ENCODE results near the gene CHMP4B. TPM values are rescaled to one million over a fixed set of nuclear protein-coding genes. Genes with fewer than 3 reads are reported as not detected.

Gene CHMP4B
- total RNA-seq, 4 donors from 2014 or later, result 90.8 to 116 (median 100) TPM

DNA sequence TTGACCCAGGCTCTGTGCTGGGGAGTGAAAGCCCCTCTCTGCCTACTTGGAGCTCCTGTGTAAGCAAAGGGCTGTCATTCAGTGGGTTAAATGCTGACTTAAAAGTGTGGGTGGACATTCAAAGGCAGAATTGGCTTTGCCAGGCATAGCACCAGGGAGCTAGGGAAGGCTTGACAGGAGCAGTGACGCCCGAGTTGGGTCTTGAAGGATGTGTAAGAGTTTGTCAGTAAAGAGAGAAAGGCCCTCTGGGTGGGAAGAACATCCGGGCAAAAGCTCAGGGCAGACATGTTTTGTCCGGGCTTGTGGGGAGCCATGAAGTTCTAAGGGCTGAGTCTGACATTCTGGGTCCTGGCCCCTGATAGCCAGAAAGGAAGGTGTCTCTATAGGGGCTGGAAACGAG lies 27.9 kb upstream of the CHMP4B start:
- no peak for TF ChIP-seq EP300 (IDR thresholded peaks at IDR 0.05)
- TF ChIP-seq POLR2A (IDR thresholded peaks at IDR 0.05; ENCODE audit: low read depth), result no peak
- no peak for TF ChIP-seq POLR2AphosphoS5 (IDR thresholded peaks at IDR 0.05)
- TF ChIP-seq, protein P1, sequence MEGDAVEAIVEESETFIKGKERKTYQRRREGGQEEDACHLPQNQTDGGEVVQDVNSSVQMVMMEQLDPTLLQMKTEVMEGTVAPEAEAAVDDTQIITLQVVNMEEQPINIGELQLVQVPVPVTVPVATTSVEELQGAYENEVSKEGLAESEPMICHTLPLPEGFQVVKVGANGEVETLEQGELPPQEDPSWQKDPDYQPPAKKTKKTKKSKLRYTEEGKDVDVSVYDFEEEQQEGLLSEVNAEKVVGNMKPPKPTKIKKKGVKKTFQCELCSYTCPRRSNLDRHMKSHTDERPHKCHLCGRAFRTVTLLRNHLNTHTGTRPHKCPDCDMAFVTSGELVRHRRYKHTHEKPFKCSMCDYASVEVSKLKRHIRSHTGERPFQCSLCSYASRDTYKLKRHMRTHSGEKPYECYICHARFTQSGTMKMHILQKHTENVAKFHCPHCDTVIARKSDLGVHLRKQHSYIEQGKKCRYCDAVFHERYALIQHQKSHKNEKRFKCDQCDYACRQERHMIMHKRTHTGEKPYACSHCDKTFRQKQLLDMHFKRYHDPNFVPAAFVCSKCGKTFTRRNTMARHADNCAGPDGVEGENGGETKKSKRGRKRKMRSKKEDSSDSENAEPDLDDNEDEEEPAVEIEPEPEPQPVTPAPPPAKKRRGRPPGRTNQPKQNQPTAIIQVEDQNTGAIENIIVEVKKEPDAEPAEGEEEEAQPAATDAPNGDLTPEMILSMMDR (IDR thresholded peaks at IDR 0.05), result no peak
- Histone ChIP-seq H3K27me3 (no peaks in the 10 kb centered on the region), H3K4me1 (peaks cover 0 to 2% (median 0%) of the 10 kb centered on the region in 4 donors), H3K27ac (replicated peaks in 1 of 4) (no peak overlapping the region), H3K9me3 (no peaks in the 10 kb centered on the region), H3K36me3 (peaks cover 0 to 29% (median 16%) of the 10 kb centered on the region in 4 donors), H3K4me3 (no peak overlapping the region)
- no peak for DNase-seq (ENCODE audit: extremely low spot score)
- intact Hi-C loops (cut with DNase I), result no loop called here
- WGBS, result 88% methylated on average over 5 of the region's 5 CpGs

DNA sequence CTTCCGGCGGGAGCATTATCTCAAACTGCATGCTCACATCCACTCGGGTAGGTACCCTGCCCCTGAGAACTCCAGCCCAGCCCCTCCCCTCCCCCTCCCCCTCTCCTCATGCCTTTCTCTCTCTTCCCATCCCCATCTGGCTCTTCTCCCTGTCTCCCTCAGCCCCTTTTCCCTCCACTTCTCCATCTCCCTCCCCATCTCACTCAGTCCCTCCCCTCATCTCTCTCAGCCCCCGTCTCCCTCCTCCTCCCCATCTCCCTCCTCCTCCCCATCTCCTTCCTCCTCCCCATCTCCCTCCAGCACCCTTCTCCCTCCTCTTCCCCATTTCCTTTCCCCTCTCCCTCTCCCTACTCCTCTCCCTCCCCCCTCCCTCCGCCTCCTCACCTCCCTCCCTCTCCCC lies 27.3 kb upstream of the CHMP4B start:
- Histone ChIP-seq H3K27ac (replicated peaks in 1 of 4) (no peak overlapping the region), H3K4me1 (peaks cover 0 to 8% (median 3%) of the 10 kb centered on the region in 4 donors), H3K36me3 (peaks cover 0 to 34% (median 16%) of the 10 kb centered on the region in 4 donors), H3K4me3 (no peak overlapping the region), H3K27me3 (no peaks in the 10 kb centered on the region), H3K9me3 (no peaks in the 10 kb centered on the region)
- no peak for DNase-seq (ENCODE audit: extremely low spot score)
- TF ChIP-seq POLR2A (IDR thresholded peaks at IDR 0.05; ENCODE audit: low read depth) (no peak), POLR2AphosphoS5 (IDR thresholded peaks at IDR 0.05) (no peak), EP300 (IDR thresholded peaks at IDR 0.05) (no peak)
- TF ChIP-seq, protein P1 (IDR thresholded peaks at IDR 0.05), result no peak
- WGBS, result 81% methylated on average over 5 of the region's 5 CpGs
- intact Hi-C loops (cut with DNase I), result no loop called here

DNA sequence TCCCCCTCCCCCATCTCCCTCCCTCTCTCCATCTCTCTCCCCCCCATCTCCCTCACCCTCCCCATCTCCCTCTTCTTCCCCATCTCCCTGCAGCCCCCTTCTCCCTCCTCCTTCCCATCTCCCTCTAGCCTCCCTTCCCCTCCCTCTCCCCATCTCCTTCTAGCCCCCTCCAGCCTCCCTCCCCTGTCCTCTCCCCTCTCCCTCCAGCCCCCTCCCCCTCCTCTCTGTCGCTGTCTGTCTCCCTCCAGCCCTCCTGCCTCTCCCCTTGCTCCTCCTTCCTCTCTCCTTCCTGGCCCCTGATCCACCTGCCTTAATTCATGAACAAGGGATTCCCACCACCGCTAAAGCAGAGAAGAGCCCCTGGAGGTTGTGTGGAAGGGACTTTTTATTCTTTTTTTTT lies 26.9 kb upstream of the CHMP4B start:
- TF ChIP-seq, protein P1 (IDR thresholded peaks at IDR 0.05), result no peak
- TF ChIP-seq POLR2AphosphoS5 (IDR thresholded peaks at IDR 0.05) (no peak), POLR2A (IDR thresholded peaks at IDR 0.05; ENCODE audit: low read depth) (no peak), EP300 (IDR thresholded peaks at IDR 0.05) (no peak)
- no peak for DNase-seq (ENCODE audit: extremely low spot score)
- WGBS, result 84% methylated on average over 2 of the region's 2 CpGs
- intact Hi-C loops (cut with DNase I), result no loop called here
- peaks cover 3 to 12% (median 6%) of the 10 kb centered on the region in 4 donors for H3K4me1 ChIP-seq
- no peak overlapping the region for H3K4me3 ChIP-seq
- peaks cover 0 to 38% (median 16%) of the 10 kb centered on the region in 4 donors for H3K36me3 ChIP-seq
- no peak overlapping the region for H3K27ac ChIP-seq (replicated peaks in 1 of 4)
- H3K27me3 ChIP-seq, result no peaks in the 10 kb centered on the region
- H3K9me3 ChIP-seq, result no peaks in the 10 kb centered on the region

DNA sequence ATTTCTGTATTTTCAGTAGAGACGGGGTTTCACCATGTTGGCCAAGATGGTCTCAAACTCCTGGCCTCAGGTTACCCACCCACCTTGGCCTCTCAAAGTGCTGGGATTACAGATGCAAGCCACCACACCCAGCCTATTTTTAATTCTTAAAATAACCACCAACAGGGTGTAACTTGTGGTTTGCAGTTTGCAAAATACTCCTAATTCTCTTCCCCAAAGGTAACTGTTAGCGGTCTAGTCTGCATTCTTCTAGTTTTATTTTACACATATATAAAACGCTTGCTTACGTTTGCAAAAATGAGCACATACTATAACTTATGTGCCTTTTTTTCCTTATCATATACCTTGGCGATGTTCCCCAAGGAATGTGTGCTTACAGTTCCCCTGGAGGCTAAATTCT lies 25.6 kb upstream of the CHMP4B start:
- H3K27ac ChIP-seq (replicated peaks in 1 of 4), result no peak overlapping the region
- H3K9me3 ChIP-seq, result no peaks in the 10 kb centered on the region
- no peak overlapping the region for H3K4me3 ChIP-seq
- H3K27me3 ChIP-seq, result no peaks in the 10 kb centered on the region
- TF ChIP-seq EP300 (IDR thresholded peaks at IDR 0.05) (no peak), POLR2A (IDR thresholded peaks at IDR 0.05; ENCODE audit: low read depth) (no peak), POLR2AphosphoS5 (IDR thresholded peaks at IDR 0.05) (no peak)
- TF ChIP-seq, protein P1 (IDR thresholded peaks at IDR 0.05), result no peak
- intact Hi-C loops (cut with DNase I), result no loop called here
- peaks cover 0 to 37% (median 16%) of the 10 kb centered on the region in 4 donors for H3K36me3 ChIP-seq
- WGBS, result 96% methylated on average over 5 of the region's 5 CpGs
- no peak for DNase-seq (ENCODE audit: extremely low spot score)
- peaks cover 14 to 25% (median 17%) of the 10 kb centered on the region in 4 donors for H3K4me1 ChIP-seq

Data from esophagus muscularis mucosa (tissue), 4 donors.